Keratinocyte (primary cell): ENCODE results near the gene SFRP5.

Experiments used
- CTCF ChIP-seq, 3 experiments: IDR thresholded peaks in 1 of 3; conservative IDR thresholded peaks in 1 of 3; optimal IDR thresholded peaks in 1 of 3; 2 replicates in 2 of 3; 3 replicates in 1 of 3; pipeline versions ENCODE3 to v1.5.1; 2011; ENCODE audit warnings: low read length in 3 of 3, mild to moderate bottlenecking in 3 of 3, moderate library complexity in 2 of 3, control low read depth in 1 of 3, inconsistent platforms in 1 of 3; ENCODE audit not compliant: insufficient read depth in 2 of 3; ENCODE audit errors: extremely low read depth in 1 of 3
- EZH2 ChIP-seq: IDR thresholded peaks from one replicate; pipeline ENCODE4 v1.6.1; 2012; ENCODE audit warnings: inconsistent platforms, mild to moderate bottlenecking, low read length, moderate library complexity

GRCh38 chr10:97771913-97772823 is at the start of gene SFRP5:
- TF ChIP-seq EZH2 (no peak), CTCF (optimal IDR thresholded peaks at IDR 0.05 in 1 of 3, IDR thresholded peaks at IDR 0.05 in 1 of 3, conservative IDR thresholded peaks at IDR 0.05 in 1 of 3; ENCODE audit: extremely low read depth in 1 of 3, insufficient read depth in 2 of 3, low read length in 3 of 3) (no peak)
